Transverse colon (tissue), 4 donors: ENCODE data around the gene ABCB4.

Experiments used
- CTCF ChIP-seq, 5 experiments: fragments of 200-600 bp in 3 of 5; fragments of 450-650 bp in 2 of 5; sonication (generic) in 3 of 5; IDR thresholded peaks; 1 replicate in 2 of 5; 2 replicates in 3 of 5; pipeline ENCODE4 v1.5.1; 2016 to 2017; ENCODE audit warnings: antibody characterized with exemption in 5 of 5, inconsistent platforms in 3 of 5, mild to moderate bottlenecking in 2 of 5, moderate library complexity in 1 of 5
- EP300 ChIP-seq: sonication (generic); formaldehyde crosslinking; IDR thresholded peaks from one replicate; pipeline ENCODE4 v1.6.1; 2017; ENCODE audit warnings: antibody characterized with exemption, low read depth
- POLR2AphosphoS5 ChIP-seq, 3 donors: sonication (generic); formaldehyde crosslinking; IDR thresholded peaks; one replicate each; pipeline ENCODE4 v1.6.1; 2016; ENCODE audit warnings: antibody characterized with exemption in 3 of 3

GRCh38 chr7:87513735-87514335 lies 38.4 kb upstream of the ABCB4 start:
- TF ChIP-seq EP300 (no peak), POLR2AphosphoS5 (IDR thresholded peaks at IDR 0.05) (no peak), CTCF (IDR thresholded peaks at IDR 0.05) (no peak)
